DMS53 treated with DMSO at 0.1 percent for 48 hours (cell line): ENCODE results near the gene KIF16B.

Experiments
- DNase-seq: peaks from one replicate; lab custom pipeline; 2025; ENCODE audit not compliant: unreplicated experiment; lab: John Stamatoyannopoulos, UW

The KIF16B gene

GRCh38 chr20:16364320-16364687, 208.9 kb downstream of the KIF16B start:
- no peak for DNase-seq

- no peak for DNase-seq
Observed at GRCh38 chr20:16363506-16364319, 209.5 kb downstream of the KIF16B start.

- no peak for DNase-seq
Observed at GRCh38 chr20:16362642-16363041, 210.6 kb downstream of the KIF16B start.

- DNase-seq, result no peak
Observed at GRCh38 chr20:16360668-16361067, 212.6 kb downstream of the KIF16B start.

GRCh38 chr20:16353417-16353781, 219.8 kb downstream of the KIF16B start:
- no peak for DNase-seq

GRCh38 chr20:16352751-16353416, 220.4 kb downstream of the KIF16B start:
- no peak for DNase-seq

- no peak for DNase-seq
Observed at GRCh38 chr20:16352321-16352720, 220.9 kb downstream of the KIF16B start.

GRCh38 chr20:16351415-16351814, 221.8 kb downstream of the KIF16B start:
- no peak for DNase-seq

- DNase-seq, result no peak
Observed at GRCh38 chr20:16350465-16350864, 222.8 kb downstream of the KIF16B start.

GRCh38 chr20:16349523-16350260, 223.6 kb downstream of the KIF16B start:
- no peak for DNase-seq

- DNase-seq, result no peak
Observed at GRCh38 chr20:16346956-16347355, 226.3 kb downstream of the KIF16B start.

- DNase-seq, result no peak
Observed at GRCh38 chr20:16337707-16338106, 235.5 kb downstream of the KIF16B start.

- DNase-seq, result no peak
Observed at GRCh38 chr20:16327606-16328005, 245.6 kb downstream of the KIF16B start.

GRCh38 chr20:16321291-16321690, 252.0 kb downstream of the KIF16B start:
- DNase-seq, result no peak

- DNase-seq, result no peak
Observed at GRCh38 chr20:16317445-16318362, 255.5 kb downstream of the KIF16B start.

- DNase-seq, result no peak
Observed at GRCh38 chr20:16316513-16316912, 256.7 kb downstream of the KIF16B start.

GRCh38 chr20:16314748-16315159, 258.5 kb downstream of the KIF16B start:
- DNase-seq, result no peak

- DNase-seq, result no peak
Observed at GRCh38 chr20:16314320-16314719, 258.9 kb downstream of the KIF16B start.

GRCh38 chr20:16313917-16314316, 259.3 kb downstream of the KIF16B start:
- DNase-seq, result no peak

- no peak for DNase-seq
Observed at GRCh38 chr20:16312998-16313397, 260.2 kb downstream of the KIF16B start.

- DNase-seq, result no peak
Observed at GRCh38 chr20:16311756-16312155, 261.5 kb downstream of the KIF16B start.
